Left renal pelvis (tissue), 4 donors: ENCODE data around the gene GRXCR2. TPM values are rescaled to one million over a fixed set of nuclear protein-coding genes. Genes with fewer than 3 reads are reported as not detected.
A peak's percentile ranks its signal among the peaks of the same experiment; 100 is the strongest.
"Not testable (repeated sequence)": the region's sequence is repeated elsewhere in the genome, so short reads cannot be mapped to it uniquely, and the experiment has no call there.

Experiments
- DNase-seq, 4 donors: peaks; one replicate each; pipeline ENCODE4 v3.0.0-alpha.2; 2013; ENCODE audit warnings: low read depth in 4 of 4, low spot score in 3 of 4
- polyA plus RNA-seq, 4 donors: library from polyadenylated mRNA; unstranded; fragments of 120-200 nt; gene quantifications; one replicate each; pipeline ENCODE4 v1.2.1, GENCODE V29; 2013; ENCODE audit not compliant: insufficient read length in 4 of 4

GRXCR2 gene
- polyA plus RNA-seq, 4 donors: not detected

- DNase-seq: no peak
Observed at GRCh38 chr5:145840458-145841132, 32.2 kb downstream of the GRXCR2 start.

- DNase-seq: no peak
Observed at GRCh38 chr5:145838276-145838675, 34.5 kb downstream of the GRXCR2 start.

GRCh38 chr5:145836241-145836640 lies 36.6 kb downstream of the GRXCR2 start:
- DNase-seq: not testable (repeated sequence)

- DNase-seq: no peak
Observed at GRCh38 chr5:145835848-145836239, 37.0 kb downstream of the GRXCR2 start.

GRCh38 chr5:145834917-145835847 lies 37.6 kb downstream of the GRXCR2 start, which contains the start of gene PRELID2:
Gene PRELID2, minus strand, starts transcription at chr5:145835342. Its CDS starts 91 bp downstream, at chr5:145835251.
- peak; percentile 77 to 88 (median 86) for DNase-seq

GRCh38 chr5:145834554-145834916 lies 38.3 kb downstream of the GRXCR2 start:
- no peak for DNase-seq

GRCh38 chr5:145833631-145834200 lies 39.1 kb downstream of the GRXCR2 start:
- DNase-seq: no peak

- no peak for DNase-seq
Observed at GRCh38 chr5:145830594-145830993, 42.2 kb downstream of the GRXCR2 start.

- no peak for DNase-seq
Observed at GRCh38 chr5:145829708-145830361, 43.0 kb downstream of the GRXCR2 start.

- DNase-seq: no peak
Observed at GRCh38 chr5:145826895-145827674, 45.7 kb downstream of the GRXCR2 start.

- no peak for DNase-seq
Observed at GRCh38 chr5:145825751-145826180, 47.0 kb downstream of the GRXCR2 start.

GRCh38 chr5:145824040-145824439 lies 48.8 kb downstream of the GRXCR2 start:
- DNase-seq: no peak

GRCh38 chr5:145818604-145819003 lies 54.2 kb downstream of the GRXCR2 start:
- no peak for DNase-seq

GRCh38 chr5:145812877-145813276 lies 59.9 kb downstream of the GRXCR2 start:
- DNase-seq: no peak

- DNase-seq: no peak
Observed at GRCh38 chr5:145811834-145812625, 60.8 kb downstream of the GRXCR2 start.
